ENCODE data around the gene ZNF232. TPM values are rescaled to one million over a fixed set of nuclear protein-coding genes. Genes with fewer than 3 reads are reported as not detected.
"Not testable (repeated sequence)": the region's sequence is repeated elsewhere in the genome, so short reads cannot be mapped to it uniquely, and the experiment has no call there.

The ZNF232 gene
- total RNA-seq, 1 experiment from 2014 or later: 10.3 TPM

GRCh38 chr17:5139458-5139732, 27.7 kb upstream of the ZNF232 start:
- DNase-seq: no peak
- no peak overlapping the region for H3K27ac ChIP-seq
- intact Hi-C loops (cut with micrococcal nuclease; ENCODE audit: unreplicated experiment): no loop called here
- no TSS peak for BruUV-seq (replicated peaks)
- TF ChIP-seq CTCF (conservative IDR thresholded peaks at IDR 0.05) (no peak), EZH2 (IDR thresholded peaks at IDR 0.05; ENCODE audit: low read depth) (no peak)
- H3K9me3 ChIP-seq (ENCODE audit: insufficient read depth, low read depth): no peaks in the 10 kb centered on the region
- no peaks in the 10 kb centered on the region for H3K9me2 ChIP-seq (ENCODE audit: insufficient read depth)
- H3K79me2 ChIP-seq (ENCODE audit: low read depth): no peaks in the 10 kb centered on the region
- CTCF ChIA-PET: no interaction called here
- POLR2A ChIA-PET (ENCODE audit: unreplicated experiment): no interaction called here
- H3K4me1 ChIP-seq (replicated peaks; ENCODE audit: insufficient read depth): no peaks in the 10 kb centered on the region
- H3K4me3 ChIP-seq: no peak overlapping the region
- H3K27me3 ChIP-seq (ENCODE audit: insufficient read depth, low read depth): peaks cover 74% of the 10 kb centered on the region
- no peak overlapping the region for H3K4me2 ChIP-seq
- no peaks in the 10 kb centered on the region for H3F3A ChIP-seq (ENCODE audit: insufficient read depth, low read depth)
- no peak overlapping the region for H2AFZ ChIP-seq
- H4K20me1 ChIP-seq (ENCODE audit: insufficient read depth): no peaks in the 10 kb centered on the region
- H3K36me3 ChIP-seq (ENCODE audit: low read depth): no peaks in the 10 kb centered on the region

- no peak overlapping the region for H3K4me3 ChIP-seq
- no peak for DNase-seq
- CTCF ChIA-PET: no interaction called here
- no peaks in the 10 kb centered on the region for H3K4me1 ChIP-seq (replicated peaks; ENCODE audit: insufficient read depth)
- TF ChIP-seq EZH2 (IDR thresholded peaks at IDR 0.05; ENCODE audit: low read depth) (no peak), CTCF (conservative IDR thresholded peaks at IDR 0.05) (no peak)
- H4K20me1 ChIP-seq (ENCODE audit: insufficient read depth): no peaks in the 10 kb centered on the region
- no peak overlapping the region for H2AFZ ChIP-seq
- no peaks in the 10 kb centered on the region for H3K79me2 ChIP-seq (ENCODE audit: low read depth)
- no peaks in the 10 kb centered on the region for H3K36me3 ChIP-seq (ENCODE audit: low read depth)
- no peaks in the 10 kb centered on the region for H3K9me3 ChIP-seq (ENCODE audit: insufficient read depth, low read depth)
- no TSS peak for BruUV-seq (replicated peaks)
- H3K27me3 ChIP-seq (ENCODE audit: insufficient read depth, low read depth): peaks cover 78% of the 10 kb centered on the region
- POLR2A ChIA-PET (ENCODE audit: unreplicated experiment): no interaction called here
- intact Hi-C loops (cut with micrococcal nuclease; ENCODE audit: unreplicated experiment): no loop called here
- H3K27ac ChIP-seq: no peak overlapping the region
- no peak overlapping the region for H3K4me2 ChIP-seq
- no peaks in the 10 kb centered on the region for H3F3A ChIP-seq (ENCODE audit: insufficient read depth, low read depth)
- no peaks in the 10 kb centered on the region for H3K9me2 ChIP-seq (ENCODE audit: insufficient read depth)
These were observed 27.2 kb upstream of the ZNF232 start for GRCh38 chr17:5138616-5139457.

- H3K9me3 ChIP-seq (ENCODE audit: insufficient read depth, low read depth); H3K9me2 ChIP-seq (ENCODE audit: insufficient read depth); H3F3A ChIP-seq (ENCODE audit: insufficient read depth, low read depth); H4K20me1 ChIP-seq (ENCODE audit: insufficient read depth); H3K4me3 ChIP-seq; CTCF ChIA-PET; H3K36me3 ChIP-seq (ENCODE audit: low read depth); BruUV-seq (replicated peaks); POLR2A ChIA-PET (ENCODE audit: unreplicated experiment); H3K4me1 ChIP-seq (replicated peaks; ENCODE audit: insufficient read depth); intact Hi-C loops (cut with micrococcal nuclease; ENCODE audit: unreplicated experiment); H3K27ac ChIP-seq; DNase-seq; H3K4me2 ChIP-seq; H3K79me2 ChIP-seq (ENCODE audit: low read depth); H2AFZ ChIP-seq: not testable (repeated sequence)
- H3K27me3 ChIP-seq (ENCODE audit: insufficient read depth, low read depth): peaks cover 80% of the 10 kb centered on the region
These were observed 26.5 kb upstream of the ZNF232 start for GRCh38 chr17:5138198-5138544.

GRCh38 chr17:5137511-5138197, 26.0 kb upstream of the ZNF232 start:
- DNase-seq; POLR2A ChIA-PET (ENCODE audit: unreplicated experiment); intact Hi-C loops (cut with micrococcal nuclease; ENCODE audit: unreplicated experiment); H3K4me3 ChIP-seq; H3K27ac ChIP-seq; H3F3A ChIP-seq (ENCODE audit: insufficient read depth, low read depth); H3K9me2 ChIP-seq (ENCODE audit: insufficient read depth); H3K9me3 ChIP-seq (ENCODE audit: insufficient read depth, low read depth); H2AFZ ChIP-seq; H3K4me1 ChIP-seq (replicated peaks; ENCODE audit: insufficient read depth); BruUV-seq (replicated peaks); H3K79me2 ChIP-seq (ENCODE audit: low read depth); CTCF ChIA-PET; H3K36me3 ChIP-seq (ENCODE audit: low read depth); H3K4me2 ChIP-seq; H4K20me1 ChIP-seq (ENCODE audit: insufficient read depth): not testable (repeated sequence)
- peaks cover 82% of the 10 kb centered on the region for H3K27me3 ChIP-seq (ENCODE audit: insufficient read depth, low read depth)

- H3K79me2 ChIP-seq (ENCODE audit: low read depth); H3K9me3 ChIP-seq (ENCODE audit: insufficient read depth, low read depth); H3K4me3 ChIP-seq; H3K27ac ChIP-seq; DNase-seq; H3K36me3 ChIP-seq (ENCODE audit: low read depth); intact Hi-C loops (cut with micrococcal nuclease; ENCODE audit: unreplicated experiment); BruUV-seq (replicated peaks); H3K9me2 ChIP-seq (ENCODE audit: insufficient read depth); POLR2A ChIA-PET (ENCODE audit: unreplicated experiment); CTCF ChIA-PET; H3K4me2 ChIP-seq; H2AFZ ChIP-seq; H3K4me1 ChIP-seq (replicated peaks; ENCODE audit: insufficient read depth); H3F3A ChIP-seq (ENCODE audit: insufficient read depth, low read depth); H4K20me1 ChIP-seq (ENCODE audit: insufficient read depth): not testable (repeated sequence)
- H3K27me3 ChIP-seq (ENCODE audit: insufficient read depth, low read depth): peaks cover 82% of the 10 kb centered on the region
These were observed 25.1 kb upstream of the ZNF232 start for GRCh38 chr17:5136580-5137412.

All from PC-9 (cell line).